OCI-LY1 (cell line): Measurements from ENCODE around the gene LUZP1.

Source experiments
- H2AFZ ChIP-seq: fragments of 200-600 bp; sonication (generic), shearing (Covaris generic); 2 replicates; pipeline ENCODE4 v1.6.0; 2014; ENCODE audit warnings: antibody characterized with exemption, mild to moderate bottlenecking, low read length
- H3F3A ChIP-seq: fragments of 200-600 bp; sonication (generic), shearing (Covaris generic); 2 replicates; pipeline ENCODE4 v1.6.0; 2014; ENCODE audit warnings: mild to moderate bottlenecking, antibody characterized with exemption, low read length, moderate library complexity; ENCODE audit not compliant: insufficient read depth
- H3K27ac ChIP-seq: fragments of 200-600 bp; sonication (generic); 2 replicates; pipeline ENCODE4 v1.5.1; 2014; ENCODE audit warnings: low read length, mixed run types, mild to moderate bottlenecking, low read depth; ENCODE audit not compliant: poor library complexity, severe bottlenecking
- H3K27me3 ChIP-seq: fragments of 200-600 bp; sonication (generic); 2 replicates; pipeline ENCODE4 v1.6.0; 2014; ENCODE audit warnings: antibody characterized with exemption, mild to moderate bottlenecking, low read length, moderate library complexity; ENCODE audit not compliant: insufficient read depth
- H3K36me3 ChIP-seq: fragments of 200-600 bp; sonication (generic); 2 replicates; pipeline ENCODE4 v1.6.1; 2014; ENCODE audit warnings: mild to moderate bottlenecking, antibody characterized with exemption, low read length, moderate library complexity, mixed read lengths; ENCODE audit not compliant: insufficient read depth
- H3K4me1 ChIP-seq: fragments of 200-600 bp; sonication (generic); 2 replicates; pipeline ENCODE4 v1.5.1; 2014; ENCODE audit warnings: mild to moderate bottlenecking, low read length, moderate library complexity; ENCODE audit not compliant: insufficient read depth, severe bottlenecking
- H3K4me2 ChIP-seq: fragments of 200-600 bp; sonication (generic), shearing (Covaris generic); 2 replicates; pipeline ENCODE4 v1.6.1; 2014; ENCODE audit warnings: low read length
- H3K4me3 ChIP-seq: fragments of 200-600 bp; sonication (generic); 2 replicates; pipeline ENCODE4 v1.5.1; 2014; ENCODE audit warnings: low read length, low read depth, mild to moderate bottlenecking, mixed read lengths; ENCODE audit not compliant: poor library complexity, severe bottlenecking
- H3K79me2 ChIP-seq: fragments of 200-600 bp; shearing (Covaris generic); 2 replicates; pipeline ENCODE4 v1.6.1; 2016; ENCODE audit warnings: mixed run types, low read length, mixed read lengths; ENCODE audit not compliant: insufficient read depth
- H3K9ac ChIP-seq: fragments of 200-600 bp; sonication (generic), shearing (Covaris generic); 2 replicates; pipeline ENCODE4 v1.6.1; 2014; ENCODE audit warnings: mild to moderate bottlenecking, low read length, mixed read lengths
- H3K9me2 ChIP-seq: fragments of 200-600 bp; sonication (generic), shearing (Covaris generic); 2 replicates; pipeline ENCODE4 v1.6.1; 2014; ENCODE audit warnings: low read depth, mild to moderate bottlenecking, low read length, mixed read lengths
- H3K9me3 ChIP-seq: fragments of 200-600 bp; shearing (Covaris generic); 2 replicates; pipeline ENCODE4 v1.6.1; 2014; ENCODE audit warnings: low read length, mixed read lengths
- H4K20me1 ChIP-seq: fragments of 200-600 bp; sonication (generic), shearing (Covaris generic); 2 replicates; pipeline ENCODE4 v1.6.0; 2016; ENCODE audit warnings: mild to moderate bottlenecking, low read length; ENCODE audit not compliant: insufficient read depth
- EZH2 ChIP-seq: fragments of 200-600 bp; sonication (generic), shearing (Covaris generic); IDR thresholded peaks from 2 replicates; pipeline ENCODE4 v1.8.0; 2017; ENCODE audit warnings: borderline replicate concordance, mixed run types, mild to moderate bottlenecking, antibody characterized with exemption, low read length, moderate library complexity, mixed read lengths
- TF ChIP-seq, protein P1 (sequence below): fragments of 200-600 bp; sonication (generic), shearing (Covaris generic); IDR thresholded peaks from 2 replicates; pipeline ENCODE4 v1.5.1; 2017; ENCODE audit warnings: mild to moderate bottlenecking, antibody characterized with exemption, low read length, moderate library complexity, mixed read lengths

LUZP1 gene

DNA sequence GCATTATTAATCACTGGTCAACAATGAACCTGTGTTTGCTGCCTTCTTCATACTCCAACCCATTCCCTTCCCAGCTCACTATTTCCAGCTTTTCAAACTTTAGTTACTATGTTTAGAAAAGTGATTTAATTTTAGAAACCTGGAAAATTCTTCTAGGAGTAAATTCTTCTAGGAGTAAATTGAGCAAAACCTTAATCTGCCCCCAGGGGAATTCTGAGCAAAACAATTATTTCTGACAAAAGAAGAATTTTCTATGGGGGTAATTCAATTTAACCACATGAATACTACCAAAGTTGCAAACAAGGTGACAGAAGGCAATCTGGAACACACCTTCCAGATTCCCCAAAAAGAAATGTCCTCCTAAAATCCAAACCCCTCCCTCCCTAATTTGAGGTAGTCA, 1.8 kb downstream of the LUZP1 start:
- H3K36me3 ChIP-seq = no peaks in the 10 kb centered on the region
- H3K4me2 ChIP-seq = no peak overlapping the region
- H3K79me2 ChIP-seq = no peaks in the 10 kb centered on the region
- H4K20me1 ChIP-seq = no peaks in the 10 kb centered on the region
- no peak overlapping the region for H3K4me3 ChIP-seq
- no peak overlapping the region for H3K9ac ChIP-seq
- H3K4me1 ChIP-seq = peaks cover 4% of the 10 kb centered on the region
- no peak for TF ChIP-seq EZH2
- TF ChIP-seq, protein P1, sequence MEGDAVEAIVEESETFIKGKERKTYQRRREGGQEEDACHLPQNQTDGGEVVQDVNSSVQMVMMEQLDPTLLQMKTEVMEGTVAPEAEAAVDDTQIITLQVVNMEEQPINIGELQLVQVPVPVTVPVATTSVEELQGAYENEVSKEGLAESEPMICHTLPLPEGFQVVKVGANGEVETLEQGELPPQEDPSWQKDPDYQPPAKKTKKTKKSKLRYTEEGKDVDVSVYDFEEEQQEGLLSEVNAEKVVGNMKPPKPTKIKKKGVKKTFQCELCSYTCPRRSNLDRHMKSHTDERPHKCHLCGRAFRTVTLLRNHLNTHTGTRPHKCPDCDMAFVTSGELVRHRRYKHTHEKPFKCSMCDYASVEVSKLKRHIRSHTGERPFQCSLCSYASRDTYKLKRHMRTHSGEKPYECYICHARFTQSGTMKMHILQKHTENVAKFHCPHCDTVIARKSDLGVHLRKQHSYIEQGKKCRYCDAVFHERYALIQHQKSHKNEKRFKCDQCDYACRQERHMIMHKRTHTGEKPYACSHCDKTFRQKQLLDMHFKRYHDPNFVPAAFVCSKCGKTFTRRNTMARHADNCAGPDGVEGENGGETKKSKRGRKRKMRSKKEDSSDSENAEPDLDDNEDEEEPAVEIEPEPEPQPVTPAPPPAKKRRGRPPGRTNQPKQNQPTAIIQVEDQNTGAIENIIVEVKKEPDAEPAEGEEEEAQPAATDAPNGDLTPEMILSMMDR = no peak
- H3K27ac ChIP-seq = no peak overlapping the region
- no peaks in the 10 kb centered on the region for H3K9me3 ChIP-seq
- no peak overlapping the region for H2AFZ ChIP-seq
- H3K9me2 ChIP-seq = no peaks in the 10 kb centered on the region
- H3F3A ChIP-seq = no peaks in the 10 kb centered on the region
- H3K27me3 ChIP-seq = no peaks in the 10 kb centered on the region

GRCh38 chr1:23163395-23163794, 5.3 kb downstream of the LUZP1 start:
- Histone ChIP-seq H3K9me3 (no peaks in the 10 kb centered on the region), H3K9me2 (no peaks in the 10 kb centered on the region), H3K4me1 (peaks cover 4% of the 10 kb centered on the region), H3K4me3 (no peak overlapping the region), H2AFZ (no peak overlapping the region), H3F3A (no peaks in the 10 kb centered on the region), H3K79me2 (no peaks in the 10 kb centered on the region), H4K20me1 (no peaks in the 10 kb centered on the region), H3K27me3 (no peaks in the 10 kb centered on the region), H3K36me3 (no peaks in the 10 kb centered on the region), H3K27ac (no peak overlapping the region), H3K4me2 (no peak overlapping the region), H3K9ac (no peak overlapping the region)
- no peak for TF ChIP-seq EZH2
- TF ChIP-seq, protein P1 = no peak

- no peak overlapping the region for H3K4me2 ChIP-seq
- H3K79me2 ChIP-seq = no peaks in the 10 kb centered on the region
- H3K4me1 ChIP-seq = no peaks in the 10 kb centered on the region
- no peak overlapping the region for H3K27ac ChIP-seq
- TF ChIP-seq EZH2 = no peak
- TF ChIP-seq, protein P1 = no peak
- H3K9me3 ChIP-seq = no peaks in the 10 kb centered on the region
- no peak overlapping the region for H3K9ac ChIP-seq
- H3F3A ChIP-seq = no peaks in the 10 kb centered on the region
- no peaks in the 10 kb centered on the region for H4K20me1 ChIP-seq
- no peaks in the 10 kb centered on the region for H3K36me3 ChIP-seq
- no peak overlapping the region for H3K4me3 ChIP-seq
- no peaks in the 10 kb centered on the region; the same call in 1 of the 2 replicates for H3K27me3 ChIP-seq
- no peaks in the 10 kb centered on the region for H3K9me2 ChIP-seq
- no peak overlapping the region for H2AFZ ChIP-seq
Observed at GRCh38 chr1:23159963-23160877, 8.4 kb downstream of the LUZP1 start.
